DMS53 (cell line): ENCODE data around the gene MRAP2.
A peak's percentile ranks its signal among the peaks of the same experiment; 100 is the strongest.
"Not testable (repeated sequence)": the region's sequence is repeated elsewhere in the genome, so short reads cannot be mapped to it uniquely, and the experiment has no call there.

Experiments used
- DNase-seq: peaks from one replicate; lab custom pipeline; 2025; lab: John Stamatoyannopoulos, UW

The MRAP2 gene

DNA sequence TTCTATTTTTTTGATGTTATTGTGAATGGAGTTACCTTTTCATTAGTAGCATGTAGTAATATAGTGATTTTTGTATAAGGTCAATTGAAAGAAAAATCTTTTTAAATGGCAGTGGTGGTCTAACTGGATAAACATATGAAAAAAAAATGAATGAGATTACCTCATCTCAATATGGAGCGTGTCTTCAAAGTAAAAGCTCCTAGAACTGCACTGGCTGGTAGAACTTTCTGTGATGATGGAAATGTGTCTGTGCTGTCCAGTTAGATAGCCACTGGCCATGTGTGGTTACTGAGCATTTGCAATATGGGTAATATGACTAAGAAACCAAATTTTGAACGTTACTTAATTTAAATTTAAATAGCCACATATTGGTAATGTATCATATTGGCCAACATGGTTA, 44.1 kb downstream of the MRAP2 start:
- no peak for DNase-seq

DNA sequence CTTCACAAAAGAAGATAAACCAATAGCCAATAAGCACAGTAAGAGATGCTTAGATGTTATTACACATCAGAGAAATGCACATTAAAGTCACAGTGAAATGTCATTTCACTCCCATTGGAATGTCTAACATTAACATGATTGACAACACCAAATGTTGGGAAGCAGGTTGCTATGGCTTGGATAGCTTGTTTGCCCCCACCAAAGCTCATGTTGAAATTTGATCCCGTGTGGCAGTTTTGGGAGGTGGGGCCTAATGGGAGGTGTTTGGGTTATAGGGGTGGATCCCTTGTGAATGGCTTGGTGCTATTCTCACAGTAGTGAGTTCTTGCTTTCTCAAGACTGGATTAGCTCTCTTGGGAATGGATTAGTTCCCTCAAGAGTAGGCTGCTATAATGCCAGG, 44.8 kb downstream of the MRAP2 start:
- no peak for DNase-seq

DNA sequence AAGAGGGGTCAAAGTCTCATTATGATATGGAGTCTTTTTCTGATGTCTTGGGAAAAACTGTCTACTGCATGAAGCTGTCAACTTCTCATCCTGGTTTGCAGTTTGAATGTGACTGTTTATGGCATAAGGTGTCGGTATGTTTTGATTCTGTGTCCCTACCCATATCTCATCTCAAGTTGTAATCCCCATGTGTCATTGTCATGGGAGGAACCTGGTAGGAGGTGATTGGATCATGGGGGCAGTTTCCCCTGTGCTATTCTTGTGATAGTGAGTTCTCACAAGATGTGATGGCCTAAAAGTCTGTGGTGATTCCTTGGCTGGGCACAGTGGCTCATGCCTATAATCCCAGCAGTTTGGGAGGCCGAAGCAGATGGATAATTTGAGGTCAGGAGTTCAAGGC, 47.6 kb downstream of the MRAP2 start:
- no peak for DNase-seq

DNA sequence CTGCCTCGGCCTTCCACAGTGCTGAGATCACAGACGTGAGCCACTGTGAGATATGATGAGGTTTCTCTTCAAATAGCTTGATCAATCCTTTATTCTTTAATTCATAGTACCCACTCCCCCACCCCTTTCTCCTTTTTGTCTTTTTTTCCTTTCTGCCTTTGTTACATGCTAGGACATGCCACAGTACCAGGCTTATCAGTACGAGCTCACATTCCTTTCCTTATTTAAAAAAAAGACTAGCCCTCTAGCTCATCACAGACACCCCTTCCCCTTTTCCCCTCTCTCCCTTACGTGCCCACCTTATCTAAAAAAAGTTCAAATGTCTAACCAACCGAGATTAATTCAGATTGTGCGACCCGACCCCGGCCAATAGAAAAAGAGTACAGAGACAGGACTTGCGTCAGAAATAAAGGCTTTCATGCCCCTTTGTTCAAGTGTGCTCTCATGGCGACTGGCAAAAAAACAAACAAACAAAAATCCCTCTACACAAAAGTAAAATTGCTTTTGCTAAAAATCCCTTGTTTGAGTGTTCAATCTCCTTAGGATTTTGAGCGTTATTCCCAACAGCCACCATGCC, 49.2 kb downstream of the MRAP2 start:
- peak; percentile 12 for DNase-seq

DNA sequence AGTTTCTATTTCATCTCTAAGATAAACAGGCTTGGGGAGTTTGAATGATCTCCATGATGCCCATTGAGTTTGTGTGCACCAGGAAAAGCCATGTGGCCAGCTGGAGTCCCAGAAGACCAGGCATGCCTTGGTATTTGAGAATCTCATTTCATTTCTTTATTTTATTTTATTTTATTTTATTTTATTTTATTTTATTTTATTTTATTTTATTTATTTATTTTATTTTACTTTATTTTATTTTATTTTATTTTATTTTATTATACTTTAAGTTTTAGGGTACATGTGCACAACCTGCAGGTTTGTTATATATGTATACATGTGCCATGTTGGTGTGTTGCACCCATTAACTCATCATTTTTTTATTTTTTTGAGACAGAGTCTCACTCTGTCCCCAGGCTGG, 51.1 kb downstream of the MRAP2 start:
- not testable (repeated sequence) for DNase-seq

DNA sequence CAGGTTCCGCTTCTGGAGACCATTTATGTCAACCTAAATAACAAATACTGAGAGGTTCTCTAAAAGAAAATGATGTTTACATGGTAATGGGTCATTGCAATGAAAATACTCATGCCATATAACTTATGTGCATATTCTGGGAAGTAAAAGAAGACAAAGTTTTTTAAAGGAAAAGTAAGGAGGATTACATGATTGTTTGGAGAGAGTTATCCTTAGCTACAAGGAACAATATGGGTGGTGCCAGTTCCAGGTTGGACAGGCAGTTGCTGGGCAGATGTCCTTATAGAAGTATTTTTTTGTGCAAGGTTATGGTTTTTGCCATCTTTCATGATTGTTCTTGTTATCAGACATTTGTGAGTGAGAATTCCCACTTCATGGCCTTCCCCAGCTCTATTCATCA, 52.5 kb downstream of the MRAP2 start:
- no peak for DNase-seq

DNA sequence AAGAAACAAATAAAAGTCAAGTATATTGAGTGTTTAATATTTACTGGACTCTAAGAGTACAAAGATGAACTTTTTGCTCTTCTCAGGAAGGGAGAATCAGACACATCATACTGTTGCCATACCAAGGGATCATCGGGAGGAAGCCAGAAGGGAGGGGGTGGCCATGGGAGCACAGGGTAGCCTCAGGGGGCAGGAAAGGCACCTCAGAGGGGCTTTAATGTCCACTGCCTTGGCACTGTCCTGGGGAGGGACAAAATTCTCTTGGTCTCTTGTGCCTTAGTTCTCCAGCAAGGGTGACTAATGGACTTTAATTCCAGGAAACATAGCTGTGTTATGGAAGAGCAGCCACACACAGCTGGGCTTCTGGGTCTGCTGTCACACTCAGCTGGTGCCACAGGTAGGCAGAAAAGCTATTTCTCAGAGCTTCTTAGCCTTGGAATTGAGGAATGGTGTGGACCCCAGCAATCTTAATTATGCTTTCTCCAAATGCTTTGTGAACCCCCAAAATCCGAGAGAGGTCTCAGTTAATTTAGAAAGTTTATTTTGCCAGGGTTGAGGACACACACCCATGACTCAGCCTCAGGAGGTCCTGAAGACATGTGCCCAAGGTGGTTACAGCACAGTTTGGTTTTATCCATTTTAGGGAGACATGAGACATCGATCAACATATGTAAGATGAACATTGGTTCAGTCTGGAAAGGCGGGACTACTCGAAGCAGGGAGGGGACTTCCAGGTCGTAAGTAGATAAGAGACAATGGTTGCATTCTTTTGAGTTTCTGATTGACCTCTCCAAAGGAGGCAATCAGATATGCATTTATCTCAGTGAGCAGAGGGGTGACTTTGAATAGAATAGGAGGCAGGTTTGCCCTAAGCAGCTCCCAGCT, 53.2 kb downstream of the MRAP2 start:
- DNase-seq, result no peak

DNA sequence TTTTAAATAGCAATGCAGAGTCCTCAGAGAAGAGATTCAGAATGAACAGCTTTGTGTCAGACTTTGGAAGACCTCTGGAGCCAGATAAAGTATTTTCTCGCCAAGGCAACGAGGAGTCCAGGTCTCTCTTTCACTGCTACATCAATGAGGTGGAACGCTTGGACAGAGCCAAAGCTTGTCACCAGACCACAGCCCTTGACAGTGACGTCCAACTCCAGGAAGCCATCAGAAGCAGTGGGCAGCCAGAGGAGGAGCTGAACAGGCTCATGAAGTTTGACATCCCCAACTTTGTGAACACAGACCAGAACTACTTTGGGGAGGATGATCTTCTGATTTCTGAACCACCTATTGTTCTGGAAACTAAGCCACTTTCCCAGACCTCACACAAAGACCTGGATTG, 55.5 kb downstream of the MRAP2 start:
- DNase-seq, result no peak

DNA sequence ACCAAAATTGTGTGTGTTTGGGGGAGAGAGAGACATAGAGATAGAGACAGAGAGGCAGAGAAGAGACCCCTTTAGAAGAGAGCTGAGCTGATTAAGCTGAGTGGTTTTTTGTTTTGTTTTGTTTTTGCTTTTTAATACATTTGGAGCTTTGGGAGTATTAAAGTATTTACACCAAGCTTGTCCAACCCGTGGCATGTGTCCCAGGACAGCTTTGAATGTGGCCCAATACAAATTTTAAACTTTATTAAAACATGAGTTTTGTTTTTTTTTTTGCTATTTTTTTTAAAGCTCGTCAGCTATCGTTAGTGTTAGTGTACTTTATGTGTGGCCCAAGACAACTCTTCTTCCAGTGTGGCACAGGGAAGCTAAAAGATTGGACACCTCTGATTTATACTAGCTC, 56.0 kb downstream of the MRAP2 start:
- DNase-seq, result no peak

DNA sequence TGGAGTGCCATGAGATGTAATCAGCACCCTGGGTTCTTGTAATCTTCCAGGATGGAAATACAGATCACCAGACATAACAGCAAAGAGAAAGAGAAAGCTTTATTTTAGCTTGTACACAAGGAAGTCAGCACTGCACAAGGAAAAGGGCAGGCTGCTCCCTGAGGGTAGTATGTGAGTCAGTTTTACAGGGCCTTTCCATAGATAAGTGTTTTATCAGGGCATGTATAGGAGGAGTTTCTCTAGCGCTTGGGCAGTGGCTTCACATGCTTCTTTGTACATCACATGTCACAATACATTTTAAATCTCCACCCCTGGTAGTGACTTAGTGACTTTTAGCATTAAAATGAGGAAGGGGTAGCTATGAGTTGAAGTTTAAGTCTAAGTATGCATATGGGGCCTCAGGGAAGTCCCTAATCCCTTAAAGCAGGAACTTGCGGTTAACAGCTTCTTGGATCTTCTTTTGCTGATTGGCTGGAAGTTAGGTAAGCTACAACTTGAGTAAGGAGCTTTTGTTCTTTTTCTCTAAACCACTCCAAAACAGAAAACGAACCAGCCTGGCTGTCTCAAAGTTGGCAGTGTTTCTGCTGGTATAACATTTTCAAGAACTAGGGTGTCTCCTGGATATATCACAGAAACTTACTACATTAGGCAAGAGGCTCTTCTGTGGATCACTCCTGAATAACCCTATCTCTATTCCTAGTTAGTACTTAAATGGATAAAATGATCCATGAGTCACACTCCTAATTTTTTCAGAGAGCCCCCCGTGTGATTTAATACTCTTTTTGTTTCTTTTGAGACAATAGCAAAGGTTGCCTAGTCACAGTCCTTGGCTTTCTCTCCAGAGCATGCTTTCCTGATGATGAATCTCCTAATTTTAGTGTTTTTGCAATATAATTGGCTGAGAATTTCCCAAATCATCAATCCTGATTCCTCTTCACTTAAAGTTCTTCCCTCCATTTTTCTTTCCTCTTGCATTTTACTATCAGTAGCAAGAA, 60.2 kb downstream of the MRAP2 start:
- no peak for DNase-seq

DNA sequence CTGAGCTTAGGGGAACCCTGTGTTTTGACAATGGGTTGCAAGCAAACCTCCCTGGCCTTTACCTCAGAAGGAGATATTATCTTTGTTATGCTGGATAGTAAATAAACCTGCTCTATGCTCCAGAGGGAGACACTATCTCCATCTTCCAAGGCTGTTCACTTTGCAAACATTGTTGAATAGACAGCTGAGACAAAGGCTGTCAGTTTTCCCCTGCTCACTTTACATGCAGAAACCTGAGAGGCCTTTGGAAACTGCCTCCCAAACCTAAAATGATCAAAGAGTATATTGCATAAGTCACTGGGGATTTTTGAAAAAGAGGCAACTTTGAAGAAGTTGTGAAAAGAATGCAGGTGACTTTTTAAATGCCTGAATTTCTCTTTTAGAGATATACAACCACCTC, 61.6 kb downstream of the MRAP2 start:
- no peak for DNase-seq

DNA sequence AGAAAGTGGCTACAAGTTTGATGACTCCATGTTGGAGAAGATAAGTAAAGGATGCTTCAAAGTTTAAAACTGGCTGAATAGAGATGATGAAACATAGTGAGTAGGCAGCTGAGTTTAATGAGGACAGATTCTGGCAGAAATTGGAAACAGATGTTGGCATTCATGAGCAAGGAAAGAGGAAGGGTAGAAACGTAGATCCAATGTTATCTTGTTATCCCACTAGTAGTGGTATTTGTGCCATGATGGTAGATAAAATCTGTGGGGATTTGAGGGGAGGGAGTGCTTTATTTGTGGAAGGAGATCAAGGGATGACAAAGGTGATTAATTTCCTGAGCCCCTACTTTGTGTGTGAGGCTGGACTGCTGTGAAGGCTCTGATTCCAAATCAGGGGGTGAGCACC, 69.5 kb downstream of the MRAP2 start:
- no peak for DNase-seq

DNA sequence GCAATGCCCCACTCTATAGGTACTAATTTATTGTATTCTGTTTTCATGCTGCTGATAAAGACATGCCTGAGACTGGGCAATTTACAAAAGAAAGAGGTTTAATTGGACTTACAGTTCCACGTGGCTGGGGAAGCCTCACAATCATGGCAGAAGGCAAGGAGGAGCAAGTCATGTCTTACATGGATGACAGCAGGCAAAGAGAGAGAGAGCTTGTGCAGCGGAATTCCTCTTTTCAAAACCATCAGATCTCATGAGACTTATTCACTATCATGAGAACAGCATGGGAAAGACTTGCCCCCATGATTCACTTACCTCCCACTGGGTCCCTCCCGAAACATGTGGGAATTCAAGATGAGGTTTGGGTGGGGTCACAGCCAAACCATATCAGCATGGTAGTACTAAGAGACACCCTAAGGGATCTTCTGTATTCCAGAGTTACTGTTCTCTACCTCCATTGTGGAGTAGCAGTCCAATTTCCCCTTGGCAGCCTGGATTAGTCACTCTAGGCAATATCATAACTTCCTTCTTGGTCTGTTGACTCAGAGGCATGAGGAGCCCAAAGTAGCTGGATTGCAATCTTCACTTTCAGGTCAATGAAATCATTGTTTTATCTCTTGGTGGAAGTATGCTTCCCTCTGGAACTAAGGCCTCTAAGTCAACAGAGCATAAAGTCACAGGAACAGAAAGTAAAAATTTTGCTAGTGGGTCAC, 71.8 kb downstream of the MRAP2 start:
- peak; percentile 2 for DNase-seq

DNA sequence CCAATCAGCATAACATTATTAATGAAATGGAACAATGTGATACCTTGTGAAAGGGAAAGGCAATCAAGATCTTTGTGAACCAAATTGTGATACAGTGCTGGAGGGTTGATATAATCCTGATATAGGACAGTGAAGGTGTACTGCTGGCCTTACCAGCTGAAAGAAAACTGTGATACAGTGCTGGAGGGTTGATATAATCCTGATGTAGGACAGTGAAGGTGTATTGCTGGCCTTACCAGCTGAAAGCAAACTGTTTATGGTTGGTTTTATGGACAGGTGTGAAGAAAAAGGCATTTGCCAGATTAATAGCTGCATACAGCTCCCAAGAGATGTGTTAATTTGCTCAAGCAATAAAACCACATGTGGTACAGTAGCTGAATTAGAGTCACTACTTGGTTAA, 73.9 kb downstream of the MRAP2 start:
- no peak for DNase-seq

DNA sequence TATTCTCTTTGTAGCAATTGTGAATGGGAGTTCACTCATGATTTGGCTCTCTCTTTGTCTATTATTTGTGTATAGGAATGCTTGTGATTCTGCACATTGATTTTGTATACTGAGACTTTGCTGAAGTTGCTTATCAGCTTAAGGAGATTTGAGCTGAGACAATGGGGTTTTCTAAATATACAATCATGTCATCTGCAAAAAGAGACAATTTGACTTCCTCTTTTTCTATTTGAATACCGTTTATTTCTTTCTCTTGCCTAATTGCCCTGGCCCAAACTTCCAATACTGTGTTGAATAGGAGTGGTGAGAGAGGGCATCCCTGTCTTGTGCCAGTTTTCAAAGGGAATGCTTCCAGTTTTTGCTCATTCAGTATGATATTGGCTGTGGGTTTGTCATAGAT, 77.8 kb downstream of the MRAP2 start:
- not testable (repeated sequence) for DNase-seq

DNA sequence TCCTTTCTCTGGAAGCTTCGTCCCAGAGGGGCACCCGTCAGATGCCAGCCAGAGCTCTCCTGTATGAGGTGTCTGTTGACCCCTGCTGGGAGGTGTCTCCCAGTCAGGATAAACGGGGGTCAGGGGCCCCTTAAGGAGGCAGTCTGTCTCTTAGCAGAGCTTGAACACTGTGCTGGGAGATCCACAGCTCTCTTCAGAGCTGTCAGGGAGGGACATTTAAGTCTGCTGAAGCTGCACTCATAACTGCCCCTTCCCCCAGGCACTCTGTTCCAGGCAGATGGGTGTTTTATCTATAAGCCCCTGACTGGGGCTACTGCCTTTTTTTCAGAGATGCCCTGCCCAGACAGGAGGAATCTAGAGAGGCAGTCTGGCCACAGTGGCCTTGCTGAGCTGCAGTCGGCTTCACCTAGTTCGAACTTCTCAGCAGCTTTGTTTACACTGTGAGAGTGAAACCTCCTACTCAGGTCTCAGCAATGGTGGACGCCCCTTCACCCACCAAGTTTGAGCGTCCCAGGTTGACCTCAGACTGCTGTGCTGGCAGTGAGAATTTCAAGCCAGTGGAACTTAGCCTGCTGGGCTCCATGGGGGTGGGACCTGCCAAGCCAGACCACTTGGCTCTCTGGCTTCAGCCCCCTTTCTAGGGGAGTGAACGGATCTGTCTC, 81.5 kb downstream of the MRAP2 start:
- DNase-seq, result not testable (repeated sequence)

DNA sequence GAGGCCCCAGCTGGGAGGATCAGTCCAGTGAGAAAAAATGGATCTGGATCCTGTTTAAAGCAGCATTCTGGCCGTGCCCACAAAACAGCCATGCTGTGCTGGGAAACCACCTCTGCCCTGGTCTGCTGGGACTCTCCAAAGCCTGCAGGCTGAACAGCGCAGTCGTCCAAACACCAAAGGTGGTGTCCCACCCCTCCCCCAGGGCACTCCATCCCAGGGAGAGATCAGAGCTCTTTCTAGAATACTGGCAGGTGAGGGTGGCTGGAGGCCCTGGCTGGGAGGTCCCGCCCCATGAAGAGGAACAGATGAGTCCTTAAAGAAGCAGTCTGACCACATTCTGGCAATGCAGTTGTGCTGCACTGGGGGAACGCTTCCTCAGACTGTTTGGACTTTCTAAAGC, 84.6 kb downstream of the MRAP2 start:
- no peak for DNase-seq

DNA sequence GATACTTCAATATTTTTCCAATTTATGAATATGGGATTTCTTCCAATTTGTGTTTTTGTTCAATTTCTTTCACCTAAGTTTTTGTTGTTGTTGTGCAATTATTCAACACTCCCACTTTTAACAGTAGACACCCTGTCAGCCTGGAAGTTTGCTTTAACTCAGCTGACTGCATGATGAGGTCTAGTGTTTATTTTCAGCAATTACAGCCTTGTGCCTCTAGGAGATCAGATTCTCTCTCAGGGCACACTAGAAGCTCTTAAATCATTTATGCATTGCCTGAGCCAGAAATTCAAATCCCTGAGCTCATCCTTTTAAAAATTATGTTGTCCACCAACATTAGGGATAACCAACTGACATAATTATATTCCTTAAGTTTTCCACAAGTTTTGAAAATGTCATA, 85.7 kb downstream of the MRAP2 start:
- DNase-seq, result peak; percentile 7

DNA sequence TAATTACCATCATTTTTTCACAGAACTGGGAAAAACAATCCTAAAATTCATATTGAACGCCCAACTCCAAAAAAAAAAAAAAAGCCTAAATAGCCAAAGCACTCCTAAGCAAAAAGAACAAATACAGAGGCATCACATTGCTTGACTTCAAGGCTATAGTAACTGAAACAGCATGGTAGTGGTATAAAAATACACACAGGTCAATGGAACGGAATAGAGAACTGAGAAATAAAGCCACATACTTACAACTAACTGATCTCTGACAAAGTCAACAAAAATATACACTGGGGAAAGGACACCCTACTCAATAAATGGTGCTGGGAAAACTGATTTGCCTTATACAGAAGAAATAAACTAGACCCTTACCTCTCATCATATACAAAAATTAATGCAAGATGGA, 89.6 kb downstream of the MRAP2 start:
- no peak for DNase-seq

DNA sequence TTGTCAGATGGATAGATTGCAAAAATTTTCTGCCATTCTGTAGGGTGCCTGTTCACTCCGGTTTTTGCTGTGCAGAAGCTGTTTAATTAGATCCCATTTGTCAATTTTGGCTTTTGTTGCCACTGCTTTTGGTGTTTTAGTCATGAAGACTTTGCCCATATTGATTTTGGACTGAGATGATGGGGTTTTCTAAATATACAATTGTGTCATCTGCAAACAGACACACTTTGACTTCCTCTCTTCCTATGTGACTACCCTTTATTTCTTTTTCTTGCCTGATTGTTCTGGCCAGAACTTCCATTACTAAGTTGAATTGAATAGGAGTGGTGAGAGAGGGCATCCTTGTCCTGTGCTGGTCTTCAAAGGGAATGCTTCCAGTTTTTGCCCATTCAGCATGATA, 96.0 kb downstream of the MRAP2 start:
- not testable (repeated sequence) for DNase-seq

DNA sequence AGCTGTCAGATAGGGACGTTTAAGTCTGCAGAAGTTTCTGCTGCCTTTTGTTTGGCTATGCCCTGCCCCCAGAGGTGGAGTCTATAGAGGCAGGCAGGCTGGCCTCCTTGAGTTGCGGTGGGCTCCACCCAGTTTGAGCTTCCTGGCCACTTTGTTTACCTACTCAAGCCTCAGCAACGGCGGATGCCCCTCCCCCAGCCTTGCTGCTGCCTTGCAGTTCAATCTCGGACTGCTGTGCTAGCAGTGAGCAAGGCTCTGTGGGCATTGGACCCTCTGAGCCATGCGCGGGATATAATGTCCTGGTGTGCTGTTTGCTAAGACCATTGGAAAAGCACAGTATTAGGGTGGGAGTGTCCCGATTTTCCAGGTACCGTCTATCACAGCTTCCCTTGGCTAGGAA, 99.8 kb downstream of the MRAP2 start:
- DNase-seq, result not testable (repeated sequence)
